Measurements from ENCODE around the gene FOXP1. TPM values are rescaled to one million over a fixed set of nuclear protein-coding genes. Genes with fewer than 3 reads are reported as not detected.

The FOXP1 gene
- total and polyA plus RNA-seq, 9 of the 15 experiments (the other 6 are each of a cell fraction or from before 2014, with no cell fraction given) = 7.7 to 34.5 (median 13.7) TPM

- H3K27ac ChIP-seq (ENCODE audit: extremely low read depth, low read depth, low read length) = no peak overlapping the region
- no peak overlapping the region for H3K4me2 ChIP-seq (ENCODE audit: insufficient read depth, low read length)
- H2AFZ ChIP-seq (ENCODE audit: low read depth, low read length) = no peak overlapping the region
- intact Hi-C loops (cut with micrococcal nuclease) (no loop called here), in situ Hi-C loops (cut with MboI) (no loop called here)
- no peaks in the 10 kb centered on the region; a peak in 1 of 5 replicates for H3K4me1 ChIP-seq (replicated peaks in 1 of 2; ENCODE audit: control insufficient read depth in 2 of 2, insufficient read depth in 2 of 2, low read length in 2 of 2)
- ATAC-seq (no peak), FAIRE-seq (no peak), DNase-seq (ENCODE audit: extremely low read depth in 1 of 4, low spot score in 3 of 4) (no peak)
- POLR2A ChIA-PET = no interaction called here
- BruUV-seq (replicated peaks) = no TSS peak
- CTCF ChIA-PET (ENCODE audit: low intra/inter-chr PET ratio) = no interaction called here
- WGBS (ENCODE audit: insufficient coverage, low coverage, missing lambda C conversion rate) = 92% methylated on average over 9 of the region's 9 CpGs
- no peaks in the 10 kb centered on the region for H3K79me2 ChIP-seq (ENCODE audit: control insufficient read depth, insufficient read depth, low read length)
- no peak overlapping the region for H3K9ac ChIP-seq (ENCODE audit: insufficient read depth in 1 of 2, low read depth in 2 of 2, low read length in 2 of 2)
- H3K4me3 ChIP-seq = no peak overlapping the region
- H3K9me1 ChIP-seq (ENCODE audit: control insufficient read depth, insufficient read depth, low read length) = no peaks in the 10 kb centered on the region
- no peaks in the 10 kb centered on the region for H4K20me1 ChIP-seq (replicated peaks; ENCODE audit: control insufficient read depth, insufficient read depth, low read length)
- no peaks in the 10 kb centered on the region for H3K27me3 ChIP-seq (ENCODE audit: control insufficient read depth in 2 of 2, insufficient read depth in 2 of 2, low read length in 2 of 2)
- TF ChIP-seq ZNF785 (CRISPR knock-in tag; IDR thresholded peaks at IDR 0.05) (no peak), ZNF561 (CRISPR knock-in tag; conservative IDR thresholded peaks at IDR 0.05) (no peak), PML (IDR thresholded peaks at IDR 0.05; ENCODE audit: low read length) (no peak), NFIC (IDR thresholded peaks at IDR 0.05) (no peak)
- TF ChIP-seq, protein P1, sequence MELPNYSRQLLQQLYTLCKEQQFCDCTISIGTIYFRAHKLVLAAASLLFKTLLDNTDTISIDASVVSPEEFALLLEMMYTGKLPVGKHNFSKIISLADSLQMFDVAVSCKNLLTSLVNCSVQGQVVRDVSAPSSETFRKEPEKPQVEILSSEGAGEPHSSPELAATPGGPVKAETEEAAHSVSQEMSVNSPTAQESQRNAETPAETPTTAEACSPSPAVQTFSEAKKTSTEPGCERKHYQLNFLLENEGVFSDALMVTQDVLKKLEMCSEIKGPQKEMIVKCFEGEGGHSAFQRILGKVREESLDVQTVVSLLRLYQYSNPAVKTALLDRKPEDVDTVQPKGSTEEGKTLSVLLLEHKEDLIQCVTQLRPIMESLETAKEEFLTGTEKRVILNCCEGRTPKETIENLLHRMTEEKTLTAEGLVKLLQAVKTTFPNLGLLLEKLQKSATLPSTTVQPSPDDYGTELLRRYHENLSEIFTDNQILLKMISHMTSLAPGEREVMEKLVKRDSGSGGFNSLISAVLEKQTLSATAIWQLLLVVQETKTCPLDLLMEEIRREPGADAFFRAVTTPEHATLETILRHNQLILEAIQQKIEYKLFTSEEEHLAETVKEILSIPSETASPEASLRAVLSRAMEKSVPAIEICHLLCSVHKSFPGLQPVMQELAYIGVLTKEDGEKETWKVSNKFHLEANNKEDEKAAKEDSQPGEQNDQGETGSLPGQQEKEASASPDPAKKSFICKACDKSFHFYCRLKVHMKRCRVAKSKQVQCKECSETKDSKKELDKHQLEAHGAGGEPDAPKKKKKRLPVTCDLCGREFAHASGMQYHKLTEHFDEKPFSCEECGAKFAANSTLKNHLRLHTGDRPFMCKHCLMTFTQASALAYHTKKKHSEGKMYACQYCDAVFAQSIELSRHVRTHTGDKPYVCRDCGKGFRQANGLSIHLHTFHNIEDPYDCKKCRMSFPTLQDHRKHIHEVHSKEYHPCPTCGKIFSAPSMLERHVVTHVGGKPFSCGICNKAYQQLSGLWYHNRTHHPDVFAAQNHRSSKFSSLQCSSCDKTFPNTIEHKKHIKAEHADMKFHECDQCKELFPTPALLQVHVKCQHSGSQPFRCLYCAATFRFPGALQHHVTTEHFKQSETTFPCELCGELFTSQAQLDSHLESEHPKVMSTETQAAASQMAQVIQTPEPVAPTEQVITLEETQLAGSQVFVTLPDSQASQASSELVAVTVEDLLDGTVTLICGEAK (IDR thresholded peaks at IDR 0.05) = no peak
- TF ChIP-seq, protein P1 (CRISPR knock-in tag; IDR thresholded peaks at IDR 0.05) = no peak
- TF ChIP-seq, protein P2, sequence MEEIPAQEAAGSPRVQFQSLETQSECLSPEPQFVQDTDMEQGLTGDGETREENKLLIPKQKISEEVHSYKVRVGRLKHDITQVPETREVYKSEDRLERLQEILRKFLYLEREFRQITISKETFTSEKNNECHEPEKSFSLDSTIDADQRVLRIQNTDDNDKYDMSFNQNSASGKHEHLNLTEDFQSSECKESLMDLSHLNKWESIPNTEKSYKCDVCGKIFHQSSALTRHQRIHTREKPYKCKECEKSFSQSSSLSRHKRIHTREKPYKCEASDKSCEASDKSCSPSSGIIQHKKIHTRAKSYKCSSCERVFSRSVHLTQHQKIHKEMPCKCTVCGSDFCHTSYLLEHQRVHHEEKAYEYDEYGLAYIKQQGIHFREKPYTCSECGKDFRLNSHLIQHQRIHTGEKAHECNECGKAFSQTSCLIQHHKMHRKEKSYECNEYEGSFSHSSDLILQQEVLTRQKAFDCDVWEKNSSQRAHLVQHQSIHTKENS (CRISPR knock-in tag; IDR thresholded peaks at IDR 0.05) = no peak
- peaks cover 3% of the 10 kb centered on the region; the same call in 1 of the 2 replicates for H3K9me3 ChIP-seq (replicated peaks; ENCODE audit: control insufficient read depth, insufficient read depth, low read depth, low read length)
- H3K36me3 ChIP-seq (ENCODE audit: control insufficient read depth, insufficient read depth, low read length) = peaks cover 10% of the 10 kb centered on the region; the same call in 1 of the 3 replicates
These were observed 94.2 kb downstream of the FOXP1 start for GRCh38 chr3:71489315-71489761.
